Glutamatergic neuron (in vitro differentiated cells): Measurements from ENCODE around the gene TMTC3. TPM values are rescaled to one million over a fixed set of nuclear protein-coding genes. Genes with fewer than 3 reads are reported as not detected.

Experiments used
- DNase-seq: peaks from one replicate; pipeline ENCODE4 v3.0.0; 2022
- H3K27ac Mint-ChIP-seq: one replicate; pipeline ENCODE4 v1.8.0; 2020; ENCODE audit warnings: mild to moderate bottlenecking, mixed read lengths, inconsistent platforms; ENCODE audit not compliant: unreplicated experiment
- H3K27me3 Mint-ChIP-seq: one replicate; pipeline ENCODE4 v1.8.0; 2020; ENCODE audit warnings: mild to moderate bottlenecking, moderate library complexity, mixed read lengths, inconsistent platforms; ENCODE audit not compliant: unreplicated experiment
- H3K36me3 Mint-ChIP-seq: one replicate; pipeline ENCODE4 v1.8.0; 2020; ENCODE audit warnings: mild to moderate bottlenecking, mixed read lengths, inconsistent platforms; ENCODE audit not compliant: unreplicated experiment
- H3K4me1 Mint-ChIP-seq: one replicate; pipeline ENCODE4 v1.8.0; 2020; ENCODE audit warnings: mild to moderate bottlenecking, low read depth, mixed read lengths, inconsistent platforms; ENCODE audit not compliant: unreplicated experiment
- H3K4me3 Mint-ChIP-seq: one replicate; pipeline ENCODE4 v1.8.0; 2020; ENCODE audit warnings: mild to moderate bottlenecking, mixed read lengths, inconsistent platforms; ENCODE audit not compliant: unreplicated experiment
- H3K9me3 Mint-ChIP-seq: one replicate; pipeline ENCODE4 v1.8.0; 2020; ENCODE audit warnings: mild to moderate bottlenecking, moderate library complexity, mixed read lengths, inconsistent platforms; ENCODE audit not compliant: unreplicated experiment
- total RNA-seq: library from RNA; stranded (reverse); fragmentation: NEBNext Ultra II Directional; extraction: Animal tissue kit (Norgen Biotek cat#: 25700); gene quantifications from one replicate; pipeline ENCODE4 v1.2.1, GENCODE V29; 2021; ENCODE audit not compliant: unreplicated experiment
- TF ChIP-seq, protein P1 (sequence below): fragments of 200-600 bp; sonication (generic); IDR thresholded peaks from one replicate; pipeline ENCODE4 v1.5.0; 2021; ENCODE audit not compliant: partially characterized antibody, unreplicated experiment

Gene TMTC3
- total RNA-seq, 1 donor from 2014 or later: 12.5 TPM

- TF ChIP-seq, protein P1, sequence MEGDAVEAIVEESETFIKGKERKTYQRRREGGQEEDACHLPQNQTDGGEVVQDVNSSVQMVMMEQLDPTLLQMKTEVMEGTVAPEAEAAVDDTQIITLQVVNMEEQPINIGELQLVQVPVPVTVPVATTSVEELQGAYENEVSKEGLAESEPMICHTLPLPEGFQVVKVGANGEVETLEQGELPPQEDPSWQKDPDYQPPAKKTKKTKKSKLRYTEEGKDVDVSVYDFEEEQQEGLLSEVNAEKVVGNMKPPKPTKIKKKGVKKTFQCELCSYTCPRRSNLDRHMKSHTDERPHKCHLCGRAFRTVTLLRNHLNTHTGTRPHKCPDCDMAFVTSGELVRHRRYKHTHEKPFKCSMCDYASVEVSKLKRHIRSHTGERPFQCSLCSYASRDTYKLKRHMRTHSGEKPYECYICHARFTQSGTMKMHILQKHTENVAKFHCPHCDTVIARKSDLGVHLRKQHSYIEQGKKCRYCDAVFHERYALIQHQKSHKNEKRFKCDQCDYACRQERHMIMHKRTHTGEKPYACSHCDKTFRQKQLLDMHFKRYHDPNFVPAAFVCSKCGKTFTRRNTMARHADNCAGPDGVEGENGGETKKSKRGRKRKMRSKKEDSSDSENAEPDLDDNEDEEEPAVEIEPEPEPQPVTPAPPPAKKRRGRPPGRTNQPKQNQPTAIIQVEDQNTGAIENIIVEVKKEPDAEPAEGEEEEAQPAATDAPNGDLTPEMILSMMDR: no peak
- no peaks in the 10 kb centered on the region for H3K9me3 Mint-ChIP-seq
- H3K4me3 Mint-ChIP-seq: no peak overlapping the region
- DNase-seq: no peak
- H3K36me3 Mint-ChIP-seq: peaks cover 5% of the 10 kb centered on the region
- no peaks in the 10 kb centered on the region for H3K27me3 Mint-ChIP-seq
- peaks cover 1% of the 10 kb centered on the region for H3K4me1 Mint-ChIP-seq
- no peak overlapping the region for H3K27ac Mint-ChIP-seq
Measured at GRCh38 chr12:88185279-88185678, 43.2 kb downstream of the TMTC3 start.

DNA sequence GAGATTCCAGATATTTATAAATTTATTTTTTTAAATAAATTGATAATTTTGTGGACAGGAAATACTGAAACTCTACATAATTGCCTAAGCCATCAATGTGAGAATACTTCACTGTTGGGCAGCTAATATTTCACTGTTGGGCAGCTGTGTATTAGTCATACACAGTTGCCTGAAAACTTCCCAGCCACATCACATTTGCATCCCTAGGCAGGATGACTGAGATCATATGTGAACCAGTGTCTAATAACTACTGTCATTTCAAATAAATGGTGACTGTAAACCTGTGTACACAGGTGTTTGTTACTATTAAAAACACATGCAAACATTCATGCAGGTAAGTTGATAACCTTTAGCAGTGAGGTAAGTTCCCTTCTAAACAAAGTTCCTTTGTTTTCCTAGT, 43.9 kb downstream of the TMTC3 start:
- DNase-seq: no peak
- Mint-ChIP-seq H3K36me3 (peaks cover 5% of the 10 kb centered on the region), H3K27me3 (no peaks in the 10 kb centered on the region), H3K27ac (no peak overlapping the region), H3K4me3 (no peak overlapping the region), H3K4me1 (peaks cover 1% of the 10 kb centered on the region), H3K9me3 (no peaks in the 10 kb centered on the region)
- TF ChIP-seq, protein P1: no peak

GRCh38 chr12:88187571-88187970, 45.5 kb downstream of the TMTC3 start:
- Mint-ChIP-seq H3K27me3 (no peaks in the 10 kb centered on the region), H3K27ac (no peak overlapping the region)

GRCh38 chr12:88188180-88188579, 46.1 kb downstream of the TMTC3 start:
- Mint-ChIP-seq H3K4me3 (no peak overlapping the region), H3K27me3 (no peaks in the 10 kb centered on the region), H3K9me3 (no peaks in the 10 kb centered on the region), H3K4me1 (no peaks in the 10 kb centered on the region), H3K36me3 (peaks cover 5% of the 10 kb centered on the region), H3K27ac (no peak overlapping the region)
- TF ChIP-seq, protein P1: no peak
- no peak for DNase-seq

More at GRCh38 chr12:88187571-88187970, 45.5 kb downstream of the TMTC3 start:
- H3K9me3 Mint-ChIP-seq: no peaks in the 10 kb centered on the region
- DNase-seq: no peak
- TF ChIP-seq, protein P1: no peak
- peaks cover 1% of the 10 kb centered on the region for H3K4me1 Mint-ChIP-seq
- H3K36me3 Mint-ChIP-seq: peaks cover 5% of the 10 kb centered on the region
- no peak overlapping the region for H3K4me3 Mint-ChIP-seq

DNA sequence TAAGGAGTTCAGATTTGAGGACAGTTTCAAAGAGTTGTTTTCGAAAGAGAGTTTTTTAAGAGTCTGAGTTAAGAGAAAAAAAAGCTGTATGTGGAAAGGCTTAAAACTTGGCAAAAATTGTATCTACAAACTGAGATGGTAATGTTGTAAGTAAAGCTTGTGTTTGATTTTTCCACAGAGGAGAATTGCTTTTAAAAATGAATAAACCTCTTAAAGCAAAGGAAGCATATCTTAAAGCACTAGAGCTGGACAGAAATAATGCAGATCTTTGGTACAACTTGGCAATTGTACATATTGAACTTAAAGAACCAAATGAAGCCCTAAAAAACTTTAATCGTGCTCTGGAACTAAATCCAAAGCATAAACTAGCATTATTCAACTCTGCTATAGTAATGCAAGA, 50.3 kb downstream of the TMTC3 start:
- H3K27me3 Mint-ChIP-seq: no peaks in the 10 kb centered on the region
- TF ChIP-seq, protein P1: no peak
- no peaks in the 10 kb centered on the region for H3K9me3 Mint-ChIP-seq
- H3K4me3 Mint-ChIP-seq: no peak overlapping the region
- no peak overlapping the region for H3K27ac Mint-ChIP-seq
- no peaks in the 10 kb centered on the region for H3K36me3 Mint-ChIP-seq
- no peaks in the 10 kb centered on the region for H3K4me1 Mint-ChIP-seq
- DNase-seq: no peak
